Sigmoid colon (tissue), 4 donors: Measurements from ENCODE around the gene MIER3.

Experiments used
- CTCF ChIP-seq, 4 experiments: fragments of 450-650 bp in 3 of 4; fragments of 200-600 bp in 1 of 4; IDR thresholded peaks; one replicate each; pipeline ENCODE4 v1.5.1; 2016 to 2019; ENCODE audit warnings: antibody characterized with exemption in 4 of 4, mild to moderate bottlenecking in 3 of 4, moderate library complexity in 2 of 4
- EP300 ChIP-seq, 4 donors: sonication (generic); formaldehyde crosslinking; IDR thresholded peaks; one replicate each; pipeline ENCODE4 v1.6.1; 2017; ENCODE audit warnings: antibody characterized with exemption in 4 of 4
- POLR2A ChIP-seq, 2 donors: fragments of 450-650 bp; IDR thresholded peaks; one replicate each; pipeline ENCODE4 v1.6.1; 2016; ENCODE audit warnings: antibody characterized with exemption in 2 of 2, mild to moderate bottlenecking in 2 of 2, moderate library complexity in 2 of 2
- POLR2AphosphoS5 ChIP-seq, 4 donors: sonication (generic); formaldehyde crosslinking; IDR thresholded peaks; one replicate each; pipeline ENCODE4 v1.6.1; 2017; ENCODE audit warnings: antibody characterized with exemption in 4 of 4

- TF ChIP-seq POLR2A (IDR thresholded peaks at IDR 0.05) (no peak), CTCF (IDR thresholded peaks at IDR 0.05) (no peak), EP300 (IDR thresholded peaks at IDR 0.05) (no peak), POLR2AphosphoS5 (IDR thresholded peaks at IDR 0.05) (no peak)
Observed at GRCh38 chr5:56910210-56910965, 41.5 kb downstream of the MIER3 start.
